Type B pancreatic cell (in vitro differentiated cells): ENCODE data around the gene C20orf96. TPM values are rescaled to one million over a fixed set of nuclear protein-coding genes. Genes with fewer than 3 reads are reported as not detected.
A peak's percentile ranks its signal among the peaks of the same experiment; 100 is the strongest.

Experiments used
- DNase-seq: peaks from one replicate; pipeline ENCODE4 v3.0.0; 2021; ENCODE audit warnings: mixed read lengths; ENCODE audit not compliant: unreplicated experiment; ENCODE audit errors: extremely low spot score
- H3K27ac Mint-ChIP-seq: 2 replicates; pipeline ENCODE4 v1.8.0; 2021; ENCODE audit warnings: mild to moderate bottlenecking, mixed read lengths
- H3K27me3 Mint-ChIP-seq: 2 replicates; pipeline ENCODE4 v1.8.0; 2021; ENCODE audit warnings: mixed read lengths
- H3K36me3 Mint-ChIP-seq: 2 replicates; pipeline ENCODE4 v1.8.0; 2021; ENCODE audit warnings: mixed read lengths
- H3K4me1 Mint-ChIP-seq: one replicate; pipeline ENCODE4 v1.8.0; 2021; ENCODE audit warnings: mixed read lengths; ENCODE audit not compliant: unreplicated experiment
- H3K4me3 Mint-ChIP-seq: 2 replicates; pipeline ENCODE4 v1.8.0; 2021; ENCODE audit warnings: mild to moderate bottlenecking, mixed read lengths
- H3K9me3 Mint-ChIP-seq: 2 replicates; pipeline ENCODE4 v1.8.0; 2021; ENCODE audit warnings: mixed read lengths
- total RNA-seq: library from RNA; stranded (reverse); gene quantifications from 2 replicates; pipeline ENCODE4 v1.2.1, GENCODE V29; 2021; ENCODE audit warnings: low replicate concordance
- TF ChIP-seq, protein P1 (sequence below): fragments of 200-600 bp; sonication (generic); conservative IDR thresholded peaks from 2 replicates; pipeline ENCODE4 v1.5.0; 2021; ENCODE audit warnings: antibody characterized with exemption, mild to moderate bottlenecking

Gene C20orf96
- total RNA-seq, 1 donor from 2014 or later: 27.0 TPM

DNA sequence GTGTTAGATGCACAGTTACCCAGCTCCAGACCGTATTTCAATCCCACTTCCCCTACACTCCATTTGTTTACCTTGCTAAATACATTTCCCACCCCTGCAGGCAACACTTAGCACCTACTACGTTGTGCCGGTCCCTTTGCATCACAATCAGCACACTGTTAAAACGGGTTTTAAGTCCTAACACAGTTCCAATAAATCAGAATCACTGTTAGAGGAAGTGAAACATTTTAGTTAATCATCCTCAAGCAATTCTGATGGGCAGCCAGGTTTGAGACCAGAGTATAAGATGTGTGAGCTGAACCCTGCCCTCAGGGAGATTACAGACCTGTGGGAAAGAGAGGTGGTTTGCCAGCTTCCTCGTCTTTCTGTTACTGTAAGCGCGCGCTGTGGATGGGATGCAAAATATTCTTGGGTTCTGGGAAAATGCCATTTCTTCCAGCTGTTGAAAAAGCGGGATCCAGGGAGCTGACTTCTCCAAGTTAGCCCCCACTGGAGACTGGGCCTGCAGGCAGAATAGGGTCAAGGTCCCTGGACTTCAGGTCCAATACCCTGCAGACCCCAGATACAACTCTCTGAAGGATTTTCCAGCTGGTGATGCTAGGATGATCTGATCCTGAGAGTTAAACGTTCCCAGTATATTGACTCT is 9.9 kb upstream of the C20orf96 start:
- Mint-ChIP-seq H3K4me1 (peaks cover 40% of the 10 kb centered on the region), H3K4me3 (peak overlapping the region; percentile 98), H3K9me3 (no peaks in the 10 kb centered on the region), H3K36me3 (peaks cover 22% of the 10 kb centered on the region), H3K27ac (peak overlapping the region; percentile 37), H3K27me3 (peaks cover 4% of the 10 kb centered on the region)
- TF ChIP-seq, protein P1, sequence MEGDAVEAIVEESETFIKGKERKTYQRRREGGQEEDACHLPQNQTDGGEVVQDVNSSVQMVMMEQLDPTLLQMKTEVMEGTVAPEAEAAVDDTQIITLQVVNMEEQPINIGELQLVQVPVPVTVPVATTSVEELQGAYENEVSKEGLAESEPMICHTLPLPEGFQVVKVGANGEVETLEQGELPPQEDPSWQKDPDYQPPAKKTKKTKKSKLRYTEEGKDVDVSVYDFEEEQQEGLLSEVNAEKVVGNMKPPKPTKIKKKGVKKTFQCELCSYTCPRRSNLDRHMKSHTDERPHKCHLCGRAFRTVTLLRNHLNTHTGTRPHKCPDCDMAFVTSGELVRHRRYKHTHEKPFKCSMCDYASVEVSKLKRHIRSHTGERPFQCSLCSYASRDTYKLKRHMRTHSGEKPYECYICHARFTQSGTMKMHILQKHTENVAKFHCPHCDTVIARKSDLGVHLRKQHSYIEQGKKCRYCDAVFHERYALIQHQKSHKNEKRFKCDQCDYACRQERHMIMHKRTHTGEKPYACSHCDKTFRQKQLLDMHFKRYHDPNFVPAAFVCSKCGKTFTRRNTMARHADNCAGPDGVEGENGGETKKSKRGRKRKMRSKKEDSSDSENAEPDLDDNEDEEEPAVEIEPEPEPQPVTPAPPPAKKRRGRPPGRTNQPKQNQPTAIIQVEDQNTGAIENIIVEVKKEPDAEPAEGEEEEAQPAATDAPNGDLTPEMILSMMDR: no peak
- no peak for DNase-seq

DNA sequence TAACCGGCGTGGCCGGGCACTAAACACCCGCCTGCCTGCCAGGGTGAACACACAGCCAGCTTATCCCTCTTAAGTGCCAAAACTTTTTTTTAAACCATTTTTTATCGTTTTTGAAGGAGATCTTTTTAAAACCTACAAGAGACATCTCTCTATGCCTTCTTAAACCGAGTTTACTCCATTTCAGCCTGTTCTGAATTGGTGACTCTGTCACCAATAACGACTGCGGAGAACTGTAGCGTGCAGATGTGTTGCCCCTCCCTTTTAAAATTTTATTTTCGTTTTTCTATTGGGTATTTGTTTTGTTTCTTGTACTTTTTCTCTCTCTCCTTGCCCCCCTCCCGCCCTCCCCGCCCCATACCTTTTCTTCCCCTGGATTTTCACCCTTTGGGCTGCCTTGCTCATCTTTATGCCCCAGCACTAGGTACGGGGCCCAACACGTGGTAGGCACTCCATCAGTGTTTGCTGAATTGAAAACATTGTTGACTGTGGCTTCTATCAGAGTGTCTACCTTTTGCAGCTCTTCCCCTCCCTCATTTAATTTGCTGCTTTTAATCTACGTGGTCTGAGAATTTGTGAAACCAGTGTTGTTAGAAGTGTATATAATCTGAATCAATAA is 8.3 kb upstream of the C20orf96 start:
- TF ChIP-seq, protein P1: no peak
- DNase-seq: no peak
- Mint-ChIP-seq H3K4me1 (peaks cover 40% of the 10 kb centered on the region), H3K4me3 (peak overlapping the region; percentile 98), H3K36me3 (peaks cover 22% of the 10 kb centered on the region), H3K27me3 (peaks cover 4% of the 10 kb centered on the region), H3K27ac (peak overlapping the region; percentile 93), H3K9me3 (no peaks in the 10 kb centered on the region)

DNA sequence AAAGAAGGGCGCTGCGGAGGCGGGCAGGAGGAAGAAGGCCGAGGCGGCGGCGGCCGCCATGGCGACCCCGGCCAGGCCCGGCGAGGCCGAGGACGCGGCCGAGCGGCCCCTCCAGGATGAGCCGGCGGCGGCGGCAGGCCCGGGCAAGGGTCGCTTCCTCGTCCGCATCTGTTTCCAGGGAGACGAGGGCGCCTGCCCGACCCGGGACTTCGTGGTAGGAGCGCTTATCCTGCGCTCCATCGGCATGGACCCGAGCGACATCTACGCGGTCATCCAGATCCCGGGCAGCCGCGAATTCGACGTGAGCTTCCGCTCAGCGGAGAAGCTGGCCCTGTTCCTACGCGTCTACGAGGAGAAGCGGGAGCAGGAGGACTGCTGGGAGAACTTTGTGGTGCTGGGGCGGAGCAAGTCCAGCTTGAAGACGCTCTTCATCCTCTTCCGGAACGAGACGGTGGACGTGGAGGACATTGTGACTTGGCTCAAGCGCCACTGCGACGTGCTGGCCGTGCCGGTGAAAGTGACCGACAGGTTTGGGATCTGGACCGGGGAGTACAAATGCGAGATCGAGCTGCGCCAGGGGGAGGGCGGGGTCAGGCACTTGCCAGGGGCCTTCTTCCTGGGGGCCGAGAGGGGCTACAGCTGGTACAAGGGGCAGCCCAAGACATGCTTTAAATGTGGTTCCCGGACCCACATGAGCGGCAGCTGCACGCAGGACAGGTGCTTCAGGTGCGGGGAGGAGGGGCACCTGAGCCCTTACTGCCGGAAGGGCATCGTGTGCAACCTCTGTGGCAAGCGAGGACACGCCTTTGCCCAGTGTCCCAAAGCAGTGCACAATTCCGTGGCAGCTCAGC is 7.6 kb upstream of the C20orf96 start:
- Mint-ChIP-seq H3K36me3 (peaks cover 20% of the 10 kb centered on the region), H3K4me1 (peaks cover 40% of the 10 kb centered on the region), H3K9me3 (no peaks in the 10 kb centered on the region), H3K27ac (peak overlapping the region; percentile 93), H3K27me3 (peaks cover 4% of the 10 kb centered on the region), H3K4me3 (peak overlapping the region; percentile 98)
- TF ChIP-seq, protein P1: no peak
- no peak for DNase-seq

DNA sequence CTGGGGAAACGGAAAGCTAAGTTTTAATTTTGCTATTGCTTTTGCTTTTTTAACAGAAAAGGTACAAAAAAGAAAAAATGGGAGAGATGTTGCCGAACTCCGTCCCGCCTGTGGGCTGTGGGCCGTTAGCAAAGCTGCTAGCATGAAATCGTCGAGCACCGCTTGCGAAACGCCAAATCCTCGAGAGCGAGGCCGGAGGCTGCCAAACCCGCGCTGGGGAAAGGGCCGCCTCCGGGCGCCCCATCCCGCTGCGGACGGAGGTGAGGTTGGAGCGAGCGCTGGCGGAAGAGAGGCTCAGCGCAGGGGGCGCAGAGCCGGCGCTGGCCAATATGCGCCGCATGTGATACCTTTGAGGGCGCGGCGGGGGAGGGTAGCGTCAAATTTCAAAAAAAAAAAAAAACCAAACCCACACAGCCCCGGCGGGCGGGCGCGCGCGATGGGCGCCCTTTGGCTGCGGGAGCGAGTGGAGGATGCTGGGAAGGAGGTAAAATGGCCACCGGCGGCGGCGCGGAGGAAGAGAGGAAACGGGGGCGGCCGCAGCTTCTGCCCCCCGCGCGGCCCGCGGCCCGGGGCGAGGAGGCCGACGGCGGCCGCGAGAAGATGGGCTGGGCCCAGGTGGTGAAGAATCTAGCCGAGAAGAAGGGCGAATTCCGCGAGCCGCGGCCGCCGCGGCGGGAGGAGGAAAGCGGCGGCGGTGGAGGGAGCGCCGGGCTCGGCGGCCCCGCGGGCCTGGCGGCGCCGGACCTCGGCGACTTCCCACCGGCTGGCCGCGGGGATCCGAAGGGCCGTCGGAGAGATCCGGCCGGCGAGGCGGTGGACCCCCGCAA is 6.8 kb upstream of the C20orf96 start, which contains the start of gene ZCCHC3:
Gene ZCCHC3 (plus strand): TSS at position 473 of the 827 bp plus-strand sequence. CDS start 17 bp downstream, at position 490.
- peak within 1 kb of the TSS; percentile 98 for H3K4me3 Mint-ChIP-seq
- peaks cover 38% of the 10 kb centered on the region for H3K4me1 Mint-ChIP-seq
- TF ChIP-seq, protein P1: peak; percentile 33
- peak within 1 kb of the TSS; percentile 98 for H3K27ac Mint-ChIP-seq
- peak; percentile 89 for DNase-seq
- peaks cover 15% of the 10 kb centered on the region for H3K36me3 Mint-ChIP-seq
- H3K9me3 Mint-ChIP-seq: no peaks in the 10 kb centered on the region
- H3K27me3 Mint-ChIP-seq: peaks cover 4% of the 10 kb centered on the region

DNA sequence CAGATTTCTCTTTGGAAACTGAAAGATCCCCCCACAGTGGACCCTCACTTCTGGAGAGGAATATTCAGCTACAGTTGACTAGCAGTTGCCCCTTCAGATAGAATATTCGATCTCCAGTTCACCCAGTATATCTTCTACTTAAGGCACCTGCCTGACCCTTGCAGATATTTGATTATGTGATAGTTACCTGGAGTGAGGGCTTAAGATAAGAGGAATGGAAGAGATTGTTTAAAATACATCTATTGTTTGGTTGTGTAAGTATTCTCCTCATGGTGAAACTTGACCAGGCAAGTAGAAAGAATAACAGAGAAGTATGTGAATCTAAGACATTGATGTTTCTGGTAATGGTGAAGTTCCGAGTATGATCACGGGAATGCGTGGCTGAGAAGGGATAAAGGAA is 5.3 kb upstream of the C20orf96 start:
- H3K27ac Mint-ChIP-seq: peak overlapping the region; percentile 73
- DNase-seq: no peak
- H3K4me3 Mint-ChIP-seq: peak overlapping the region; percentile 84
- TF ChIP-seq, protein P1: no peak
- no peaks in the 10 kb centered on the region for H3K9me3 Mint-ChIP-seq
- H3K36me3 Mint-ChIP-seq: peaks cover 12% of the 10 kb centered on the region
- H3K4me1 Mint-ChIP-seq: peaks cover 25% of the 10 kb centered on the region
- peaks cover 4% of the 10 kb centered on the region for H3K27me3 Mint-ChIP-seq
